Endothelial cell of umbilical vein (primary cell): ENCODE measurements around the gene CCT3. TPM values are rescaled to one million over a fixed set of nuclear protein-coding genes. Genes with fewer than 3 reads are reported as not detected.

Experiments used
- BruUV-seq: library from RNA; stranded (reverse); fragments of 400-500 nt; replicated peaks from 2 replicates; lab custom pipeline; 2021; lab: Mats Ljungman, UMichigan
- CTCF ChIA-PET: fragments of 300-600, 350-600 bp; sonication (Branson Sonifier 250); formaldehyde crosslinking; loops from one replicate; lab custom pipeline; 2021; ENCODE audit warnings: antibody characterized with exemption, inconsistent platforms; lab: Charles Lee
- POLR2A ChIA-PET: fragments of 300-600, 350-600 bp; sonication (Branson Sonifier 250); formaldehyde crosslinking; loops from one replicate; lab custom pipeline; 2021; ENCODE audit warnings: antibody characterized with exemption, inconsistent platforms; lab: Charles Lee
- DNase-seq: peaks from one replicate; pipeline ENCODE4 v3.0.0-alpha.2; 2011; ENCODE audit warnings: low read depth, low spot score
- FAIRE-seq: peaks from 2 replicates; lab custom pipeline; 2011; peaks lifted over from hg19 to GRCh38; lab: Jason Lieb, UNC
- H2AFZ ChIP-seq: 2 replicates; pipeline ENCODE4 v1.6.0; 2012; ENCODE audit warnings: low read depth, low read length, control low read depth, inconsistent platforms
- H3K27ac ChIP-seq: 2 replicates; pipeline ENCODE4 v1.5.1; 2011; ENCODE audit warnings: low read depth, mild to moderate bottlenecking, control low read depth, low read length, moderate library complexity; ENCODE audit not compliant: insufficient read depth
- H3K27me3 ChIP-seq, 2 experiments: 2 replicates each; pipeline versions ENCODE4 v1.6.0 to v1.6.1; 2011; ENCODE audit warnings: low read length in 2 of 2, mixed read lengths in 1 of 2; ENCODE audit not compliant: control insufficient read depth in 2 of 2, insufficient read depth in 2 of 2
- H3K36me3 ChIP-seq, 2 experiments: 2 replicates in 1 of 2; 3 replicates in 1 of 2; pipeline ENCODE4 v1.5.1; 2011; ENCODE audit warnings: low read length in 2 of 2, mild to moderate bottlenecking in 1 of 2, moderate library complexity in 1 of 2; ENCODE audit not compliant: control insufficient read depth in 2 of 2, insufficient read depth in 2 of 2; ENCODE audit errors: extremely low read depth in 1 of 2
- H3K4me1 ChIP-seq: 3 replicates; pipeline ENCODE4 v1.5.1; 2011; ENCODE audit warnings: mild to moderate bottlenecking, low read length; ENCODE audit not compliant: control insufficient read depth, insufficient read depth; ENCODE audit errors: extremely low read depth
- H3K4me2 ChIP-seq: 2 replicates; pipeline ENCODE4 v1.6.1; 2011; ENCODE audit warnings: low read length, control low read depth, mixed read lengths; ENCODE audit not compliant: insufficient read depth
- H3K4me3 ChIP-seq, 3 experiments: fragments of 200-600 bp in 1 of 3; sonication (generic), shearing (Covaris generic) in 1 of 3; replicated peaks in 1 of 3; 2 replicates each; pipeline ENCODE4 v1.5.1; 2011 to 2016; ENCODE audit warnings: control low read depth in 3 of 3, low read length in 3 of 3, mild to moderate bottlenecking in 2 of 3, inconsistent platforms in 1 of 3, low read depth in 1 of 3, moderate library complexity in 1 of 3; ENCODE audit not compliant: insufficient read depth in 1 of 3
- H3K79me2 ChIP-seq: 2 replicates; pipeline ENCODE4 v1.6.0; 2012; ENCODE audit warnings: low read length, inconsistent platforms; ENCODE audit not compliant: control insufficient read depth, insufficient read depth
- H3K9ac ChIP-seq: replicated peaks from 2 replicates; pipeline ENCODE3; 2011; ENCODE audit warnings: low read length, control low read depth; ENCODE audit not compliant: insufficient read depth; ENCODE audit errors: extremely low read depth
- H3K9me1 ChIP-seq: replicated peaks from 3 replicates; pipeline ENCODE4 v1.6.0; 2011; ENCODE audit warnings: mild to moderate bottlenecking, low read length; ENCODE audit not compliant: control insufficient read depth, insufficient read depth; ENCODE audit errors: extremely low read depth
- H3K9me3 ChIP-seq: replicated peaks from 2 replicates; pipeline ENCODE4 v1.5.1; 2012; ENCODE audit warnings: low read length, inconsistent platforms; ENCODE audit not compliant: control insufficient read depth, insufficient read depth
- H4K20me1 ChIP-seq: replicated peaks from 2 replicates; pipeline ENCODE3; 2011; ENCODE audit warnings: mild to moderate bottlenecking, low read length; ENCODE audit not compliant: control insufficient read depth, insufficient read depth; ENCODE audit errors: extremely low read depth
- CTCF ChIP-seq, 2 donors: IDR thresholded peaks; 1 replicate in 1 of 2; 2 replicates in 1 of 2; pipeline ENCODE4 v1.5.1; 2011; ENCODE audit warnings: low read length in 2 of 2, mild to moderate bottlenecking in 2 of 2, moderate library complexity in 2 of 2, control low read depth in 1 of 2, inconsistent platforms in 1 of 2, low read depth in 1 of 2; ENCODE audit not compliant: insufficient read depth in 1 of 2; ENCODE audit errors: extremely low read depth in 1 of 2
- EZH2 ChIP-seq: IDR thresholded peaks from 2 replicates; pipeline ENCODE4 v1.6.1; 2012; ENCODE audit warnings: borderline replicate concordance, low read depth, mild to moderate bottlenecking, moderate library complexity, low read length, inconsistent platforms; ENCODE audit not compliant: severe bottlenecking
- FOS ChIP-seq: IDR thresholded peaks from 2 replicates; pipeline ENCODE4 v1.6.1; 2011; ENCODE audit warnings: mild to moderate bottlenecking, low read length, moderate library complexity, borderline replicate concordance; ENCODE audit not compliant: insufficient read depth
- GATA2 ChIP-seq: IDR thresholded peaks from 2 replicates; pipeline ENCODE4 v1.7.0; 2011; ENCODE audit warnings: low read depth, mild to moderate bottlenecking, moderate library complexity, mixed read lengths, low read length; ENCODE audit not compliant: insufficient read length, insufficient read depth
- JUN ChIP-seq: IDR thresholded peaks from 2 replicates; pipeline ENCODE4 v1.6.1; 2011; ENCODE audit warnings: borderline replicate concordance, low read depth; ENCODE audit not compliant: insufficient read length, insufficient read depth
- MAX ChIP-seq: IDR thresholded peaks from 2 replicates; pipeline ENCODE4 v1.6.1; 2011; ENCODE audit not compliant: insufficient read depth, insufficient read length
- MYC ChIP-seq: IDR thresholded peaks from one replicate; pipeline ENCODE4 v1.6.1; 2011; ENCODE audit warnings: mild to moderate bottlenecking, low read depth, low read length
- POLR2A ChIP-seq: IDR thresholded peaks from 2 replicates; pipeline ENCODE4 v1.6.1; 2012; ENCODE audit warnings: low read depth, mild to moderate bottlenecking, control low read depth, low read length
- POLR2AphosphoS5 ChIP-seq: IDR thresholded peaks from 2 replicates; pipeline ENCODE4 v1.6.1; 2012; ENCODE audit warnings: low read depth, mild to moderate bottlenecking, control low read depth, low read length, moderate library complexity; ENCODE audit not compliant: insufficient read depth
- dilution Hi-C: fragments of 300-500 bp; cut with MboI; formaldehyde crosslinking; loops from one replicate; pipeline ENCODE4 v1.15.0; 2019; ENCODE audit warnings: low sequenced_read_pairs; ENCODE audit not compliant: extremely low pct_ligation_motif_present
- intact Hi-C: fragments of 100-400 bp; cut with micrococcal nuclease; formaldehyde crosslinking; loops from one replicate; pipeline ENCODE4 v1.10.0; 2022
- polyA plus RNA-seq, 4 experiments: library from polyadenylated mRNA; depleted of rRNA in 3 of 4; stranded (reverse) in 3 of 4; unstranded in 1 of 4; fragments of >200 nt; gene quantifications; 2 replicates each; pipeline versions ENCODE4 v1.2.1 to v1.2.3, GENCODE V29; 2011 to 2012; ENCODE audit warnings: missing spikeins in 1 of 4
- total RNA-seq: library from RNA; stranded (reverse); gene quantifications from 2 replicates; pipeline ENCODE4 v1.2.3, GENCODE V29; 2021

Gene CCT3
- total and polyA plus RNA-seq, 2 donors (not counting 3 experiments of a cell fraction or from before 2014, with no cell fraction given) = 276 to 367 TPM

- H3K9ac ChIP-seq = no peak overlapping the region
- peaks cover 3% of the 10 kb centered on the region for H3K4me1 ChIP-seq
- no peak overlapping the region for H3K4me3 ChIP-seq
- DNase-seq (no peak), FAIRE-seq (peak; percentile 64)
- no peak overlapping the region for H2AFZ ChIP-seq
- POLR2A ChIA-PET = no interaction called here
- H3K27ac ChIP-seq = no peak overlapping the region
- peaks cover 26 to 36% of the 10 kb centered on the region in 2 experiments for H3K27me3 ChIP-seq
- CTCF ChIA-PET = interaction anchor here (2.8 to 3.1 kb wide), 2 partner anchors 8 to 46 kb away, joined by 52 to 111 read pairs; no protein-coding TSS in a partner anchor
- no peaks in the 10 kb centered on the region for H3K9me3 ChIP-seq
- dilution Hi-C loops = no loop called here
- no peaks in the 10 kb centered on the region for H3K36me3 ChIP-seq
- no peaks in the 10 kb centered on the region for H3K9me1 ChIP-seq
- no peak overlapping the region for H3K4me2 ChIP-seq
- H4K20me1 ChIP-seq = no peaks in the 10 kb centered on the region
- TF ChIP-seq POLR2AphosphoS5 = no peak
- TF ChIP-seq POLR2A = no peak
- no peak for TF ChIP-seq EZH2
- TF ChIP-seq JUN = no peak
- no peak for TF ChIP-seq GATA2
- no peak for TF ChIP-seq CTCF (IDR thresholded peaks at IDR 0.05; ENCODE audit: extremely low read depth in 1 of 2, insufficient read depth in 1 of 2, low read depth in 1 of 2, low read length in 2 of 2)
- TF ChIP-seq FOS = no peak
- no peak for TF ChIP-seq MYC
- TF ChIP-seq MAX = no peak
- H3K79me2 ChIP-seq = no peaks in the 10 kb centered on the region
- intact Hi-C loops = no loop called here
- BruUV-seq = no TSS peak
Observed at GRCh38 chr1:156387870-156388173, 49.7 kb upstream of the CCT3 start.
